Measurements from ENCODE around the gene CELSR1. TPM values are rescaled to one million over a fixed set of nuclear protein-coding genes. Genes with fewer than 3 reads are reported as not detected.

The CELSR1 gene
- total RNA-seq, 1 experiment from 2014 or later: 5.3 TPM

- Histone ChIP-seq H3K27me3 (ENCODE audit: control insufficient read depth, insufficient read depth, low read length) (no peaks in the 10 kb centered on the region), H3K4me3 (ENCODE audit: insufficient read depth, low read depth, low read length) (no peak overlapping the region), H3K36me3 (replicated peaks; ENCODE audit: control insufficient read depth, insufficient read depth, low read length) (no peaks in the 10 kb centered on the region)
- DNase-seq: no peak
Measured at GRCh38 chr22:46453829-46454503, 83.5 kb downstream of the CELSR1 start.

- no peak for DNase-seq
- Histone ChIP-seq H3K27me3 (ENCODE audit: control insufficient read depth, insufficient read depth, low read length) (no peaks in the 10 kb centered on the region), H3K36me3 (replicated peaks; ENCODE audit: control insufficient read depth, insufficient read depth, low read length) (no peaks in the 10 kb centered on the region), H3K4me3 (ENCODE audit: insufficient read depth, low read depth, low read length) (no peak overlapping the region)
Measured at GRCh38 chr22:46453006-46453828, 84.2 kb downstream of the CELSR1 start.

GRCh38 chr22:46452195-46453005, 85.0 kb downstream of the CELSR1 start:
- Histone ChIP-seq H3K4me3 (ENCODE audit: insufficient read depth, low read depth, low read length) (no peak overlapping the region), H3K27me3 (ENCODE audit: control insufficient read depth, insufficient read depth, low read length) (no peaks in the 10 kb centered on the region), H3K36me3 (replicated peaks; ENCODE audit: control insufficient read depth, insufficient read depth, low read length) (no peaks in the 10 kb centered on the region)
- DNase-seq: no peak

GRCh38 chr22:46451741-46452140, 85.7 kb downstream of the CELSR1 start:
- Histone ChIP-seq H3K4me3 (ENCODE audit: insufficient read depth, low read depth, low read length) (no peak overlapping the region), H3K27me3 (ENCODE audit: control insufficient read depth, insufficient read depth, low read length) (no peaks in the 10 kb centered on the region), H3K36me3 (replicated peaks; ENCODE audit: control insufficient read depth, insufficient read depth, low read length) (no peaks in the 10 kb centered on the region)
- DNase-seq: no peak

- DNase-seq: no peak
- Histone ChIP-seq H3K27me3 (ENCODE audit: control insufficient read depth, insufficient read depth, low read length) (no peaks in the 10 kb centered on the region), H3K36me3 (replicated peaks; ENCODE audit: control insufficient read depth, insufficient read depth, low read length) (no peaks in the 10 kb centered on the region), H3K4me3 (ENCODE audit: insufficient read depth, low read depth, low read length) (no peak overlapping the region)
Measured at GRCh38 chr22:46450931-46451561, 86.4 kb downstream of the CELSR1 start.

GRCh38 chr22:46449974-46450745, 87.3 kb downstream of the CELSR1 start:
- H3K4me3 ChIP-seq (ENCODE audit: insufficient read depth, low read depth, low read length): no peak overlapping the region
- no peaks in the 10 kb centered on the region for H3K27me3 ChIP-seq (ENCODE audit: control insufficient read depth, insufficient read depth, low read length)
- DNase-seq: no peak
- H3K36me3 ChIP-seq (replicated peaks; ENCODE audit: control insufficient read depth, insufficient read depth, low read length): no peaks in the 10 kb centered on the region

- no peak for DNase-seq
- no peaks in the 10 kb centered on the region for H3K27me3 ChIP-seq (ENCODE audit: control insufficient read depth, insufficient read depth, low read length)
- no peaks in the 10 kb centered on the region for H3K36me3 ChIP-seq (replicated peaks; ENCODE audit: control insufficient read depth, insufficient read depth, low read length)
- no peak overlapping the region for H3K4me3 ChIP-seq (ENCODE audit: insufficient read depth, low read depth, low read length)
Measured at GRCh38 chr22:46449116-46449691, 88.2 kb downstream of the CELSR1 start.

- Histone ChIP-seq H3K4me3 (ENCODE audit: insufficient read depth, low read depth, low read length) (no peak overlapping the region), H3K36me3 (replicated peaks; ENCODE audit: control insufficient read depth, insufficient read depth, low read length) (no peaks in the 10 kb centered on the region), H3K27me3 (ENCODE audit: control insufficient read depth, insufficient read depth, low read length) (no peaks in the 10 kb centered on the region)
- DNase-seq: no peak
Measured at GRCh38 chr22:46448333-46448732, 89.1 kb downstream of the CELSR1 start.

GRCh38 chr22:46447906-46448305, 89.5 kb downstream of the CELSR1 start:
- H3K27me3 ChIP-seq (ENCODE audit: control insufficient read depth, insufficient read depth, low read length): no peaks in the 10 kb centered on the region
- no peak overlapping the region for H3K4me3 ChIP-seq (ENCODE audit: insufficient read depth, low read depth, low read length)
- DNase-seq: no peak
- no peaks in the 10 kb centered on the region for H3K36me3 ChIP-seq (replicated peaks; ENCODE audit: control insufficient read depth, insufficient read depth, low read length)

- no peak overlapping the region for H3K4me3 ChIP-seq (ENCODE audit: insufficient read depth, low read depth, low read length)
- no peak for DNase-seq
- H3K36me3 ChIP-seq (replicated peaks; ENCODE audit: control insufficient read depth, insufficient read depth, low read length): no peaks in the 10 kb centered on the region
- H3K27me3 ChIP-seq (ENCODE audit: control insufficient read depth, insufficient read depth, low read length): no peaks in the 10 kb centered on the region
Measured at GRCh38 chr22:46446799-46447198, 90.6 kb downstream of the CELSR1 start.

GRCh38 chr22:46445771-46446420, 91.5 kb downstream of the CELSR1 start:
- no peak overlapping the region for H3K4me3 ChIP-seq (ENCODE audit: insufficient read depth, low read depth, low read length)
- H3K27me3 ChIP-seq (ENCODE audit: control insufficient read depth, insufficient read depth, low read length): no peaks in the 10 kb centered on the region
- no peaks in the 10 kb centered on the region for H3K36me3 ChIP-seq (replicated peaks; ENCODE audit: control insufficient read depth, insufficient read depth, low read length)
- DNase-seq: no peak

- Histone ChIP-seq H3K36me3 (replicated peaks; ENCODE audit: control insufficient read depth, insufficient read depth, low read length) (no peaks in the 10 kb centered on the region), H3K4me3 (ENCODE audit: insufficient read depth, low read depth, low read length) (no peak overlapping the region), H3K27me3 (ENCODE audit: control insufficient read depth, insufficient read depth, low read length) (no peaks in the 10 kb centered on the region)
- DNase-seq: no peak
Measured at GRCh38 chr22:46444390-46444854, 93.0 kb downstream of the CELSR1 start.

- no peaks in the 10 kb centered on the region for H3K27me3 ChIP-seq (ENCODE audit: control insufficient read depth, insufficient read depth, low read length)
- H3K36me3 ChIP-seq (replicated peaks; ENCODE audit: control insufficient read depth, insufficient read depth, low read length): no peaks in the 10 kb centered on the region
- no peak overlapping the region for H3K4me3 ChIP-seq (ENCODE audit: insufficient read depth, low read depth, low read length)
- peak; percentile 83 for DNase-seq
Measured at GRCh38 chr22:46443850-46444389, 93.5 kb downstream of the CELSR1 start.
